SU-DHL-6 (cell line): Measurements from ENCODE around the gene SELENOS.

Experiments used
- H2AFZ ChIP-seq: fragments of 200-600 bp; sonication (generic); 2 replicates; pipeline ENCODE4 v1.6.1; 2014; ENCODE audit warnings: low read depth, mild to moderate bottlenecking, moderate library complexity, mixed read lengths, antibody characterized with exemption, low read length; ENCODE audit not compliant: severe bottlenecking
- H3F3A ChIP-seq: fragments of 200-600 bp; shearing (Covaris generic); 2 replicates; pipeline ENCODE4 v1.6.0; 2016; ENCODE audit warnings: antibody characterized with exemption, mild to moderate bottlenecking; ENCODE audit not compliant: insufficient read depth
- H3K27ac ChIP-seq: fragments of 200-600 bp; sonication (generic); 2 replicates; pipeline ENCODE4 v1.5.1; 2016; ENCODE audit warnings: low read depth, mild to moderate bottlenecking, low read length, moderate library complexity, mixed read lengths
- H3K27me3 ChIP-seq: fragments of 200-600 bp; sonication (generic), shearing (Covaris generic); 2 replicates; pipeline ENCODE4 v1.6.0; 2014; ENCODE audit warnings: mild to moderate bottlenecking, low read length
- H3K36me3 ChIP-seq: fragments of 200-600 bp; sonication (generic); 2 replicates; pipeline ENCODE4 v1.6.1; 2014; ENCODE audit warnings: mild to moderate bottlenecking, low read length, mixed read lengths
- H3K4me2 ChIP-seq: fragments of 300-600, 200-600 bp; shearing (Covaris generic), sonication (generic); 2 replicates; pipeline ENCODE4 v1.6.0; 2014; ENCODE audit warnings: low read length, low read depth, mild to moderate bottlenecking; ENCODE audit not compliant: poor library complexity, severe bottlenecking
- H3K4me3 ChIP-seq: fragments of 200-600 bp; sonication (generic); 2 replicates; pipeline ENCODE4 v1.5.1; 2014; ENCODE audit warnings: antibody characterized with exemption, low read length, mild to moderate bottlenecking, mixed read lengths; ENCODE audit not compliant: insufficient read depth, poor library complexity, severe bottlenecking
- H3K79me2 ChIP-seq: fragments of 200-600 bp; sonication (generic); 2 replicates; pipeline ENCODE4 v1.6.1; 2014; ENCODE audit warnings: mild to moderate bottlenecking, low read length, moderate library complexity; ENCODE audit not compliant: insufficient read depth
- H3K9ac ChIP-seq: fragments of 200-600 bp; sonication (generic); 2 replicates; pipeline ENCODE4 v1.7.0; 2014; ENCODE audit warnings: mild to moderate bottlenecking, low read length
- H3K9me2 ChIP-seq: fragments of 200-600 bp; sonication (generic); replicated peaks from 2 replicates; pipeline ENCODE4 v1.6.1; 2014; ENCODE audit warnings: low read length; ENCODE audit not compliant: insufficient read depth
- H3K9me3 ChIP-seq: fragments of 200-600 bp; sonication (generic); 2 replicates; pipeline ENCODE4 v1.6.1; 2014; ENCODE audit warnings: low read length, mixed read lengths; ENCODE audit not compliant: insufficient read depth
- H4K20me1 ChIP-seq: fragments of 200-600 bp; sonication (generic); 2 replicates; pipeline ENCODE4 v1.6.1; 2014; ENCODE audit warnings: low read depth, mild to moderate bottlenecking, antibody characterized with exemption, low read length, moderate library complexity, mixed read lengths
- EZH2phosphoT487 ChIP-seq: fragments of 200-600 bp; sonication (generic), shearing (Covaris generic); conservative IDR thresholded peaks from 2 replicates; pipeline ENCODE4 v1.6.1; 2018; ENCODE audit warnings: mild to moderate bottlenecking, antibody characterized with exemption, low read length, moderate library complexity, mixed read lengths
- TF ChIP-seq, protein P1 (sequence below): fragments of 200-600 bp; sonication (generic); IDR thresholded peaks from one replicate; pipeline ENCODE4 v1.5.1; 2017; ENCODE audit warnings: antibody characterized with exemption, mild to moderate bottlenecking, low read length, moderate library complexity; ENCODE audit not compliant: insufficient read depth, poor library complexity, severe bottlenecking

Gene SELENOS

DNA sequence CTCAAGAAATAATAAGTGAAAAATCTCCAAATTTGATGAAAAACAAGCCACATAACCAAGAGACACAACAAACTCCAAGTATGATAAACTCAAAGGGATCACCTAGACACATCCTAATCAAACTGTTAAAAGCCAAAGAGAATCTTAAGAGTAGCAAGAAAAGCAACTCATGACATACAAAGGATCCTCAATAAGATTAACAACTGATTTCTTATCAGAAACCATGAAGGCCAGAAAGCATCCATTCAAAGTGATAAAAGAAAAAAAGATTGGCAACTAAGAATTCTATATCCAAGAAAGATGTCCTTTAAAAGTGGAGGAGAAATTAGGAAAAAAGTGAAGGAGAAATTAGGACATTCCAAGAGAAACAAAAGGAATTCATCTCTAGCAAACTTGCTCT lies 49.0 kb downstream of the SELENOS start:
- no peaks in the 10 kb centered on the region for H3F3A ChIP-seq

DNA sequence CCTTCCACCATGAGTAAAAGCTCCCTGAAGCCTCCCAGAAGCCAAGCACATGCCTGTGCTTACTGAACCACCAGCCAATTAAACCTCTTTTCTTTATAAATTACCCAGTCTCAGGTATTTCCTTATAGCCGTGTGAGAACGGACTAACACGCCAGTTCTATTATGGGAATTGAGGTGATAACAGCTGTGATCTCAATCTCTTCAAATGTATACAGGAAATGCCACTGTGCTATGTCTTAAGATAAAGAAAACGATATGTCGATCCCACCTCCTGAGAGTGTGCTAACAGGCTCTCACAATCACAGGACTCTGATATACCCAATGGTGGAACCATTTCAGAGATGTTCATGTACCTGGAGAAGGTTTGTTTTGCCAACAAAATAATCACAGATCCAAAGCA lies 51.6 kb downstream of the SELENOS start:
- no peaks in the 10 kb centered on the region for H3K36me3 ChIP-seq
- no peaks in the 10 kb centered on the region for H3F3A ChIP-seq
- H3K27ac ChIP-seq = no peak overlapping the region
- peaks cover 81% of the 10 kb centered on the region for H3K79me2 ChIP-seq
- H3K27me3 ChIP-seq = no peaks in the 10 kb centered on the region
- TF ChIP-seq, protein P1, sequence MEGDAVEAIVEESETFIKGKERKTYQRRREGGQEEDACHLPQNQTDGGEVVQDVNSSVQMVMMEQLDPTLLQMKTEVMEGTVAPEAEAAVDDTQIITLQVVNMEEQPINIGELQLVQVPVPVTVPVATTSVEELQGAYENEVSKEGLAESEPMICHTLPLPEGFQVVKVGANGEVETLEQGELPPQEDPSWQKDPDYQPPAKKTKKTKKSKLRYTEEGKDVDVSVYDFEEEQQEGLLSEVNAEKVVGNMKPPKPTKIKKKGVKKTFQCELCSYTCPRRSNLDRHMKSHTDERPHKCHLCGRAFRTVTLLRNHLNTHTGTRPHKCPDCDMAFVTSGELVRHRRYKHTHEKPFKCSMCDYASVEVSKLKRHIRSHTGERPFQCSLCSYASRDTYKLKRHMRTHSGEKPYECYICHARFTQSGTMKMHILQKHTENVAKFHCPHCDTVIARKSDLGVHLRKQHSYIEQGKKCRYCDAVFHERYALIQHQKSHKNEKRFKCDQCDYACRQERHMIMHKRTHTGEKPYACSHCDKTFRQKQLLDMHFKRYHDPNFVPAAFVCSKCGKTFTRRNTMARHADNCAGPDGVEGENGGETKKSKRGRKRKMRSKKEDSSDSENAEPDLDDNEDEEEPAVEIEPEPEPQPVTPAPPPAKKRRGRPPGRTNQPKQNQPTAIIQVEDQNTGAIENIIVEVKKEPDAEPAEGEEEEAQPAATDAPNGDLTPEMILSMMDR = no peak
- no peak for TF ChIP-seq EZH2phosphoT487
- H3K9ac ChIP-seq = no peak overlapping the region
- H3K4me3 ChIP-seq = no peak overlapping the region
- H3K9me2 ChIP-seq = no peaks in the 10 kb centered on the region
- no peaks in the 10 kb centered on the region for H4K20me1 ChIP-seq
- no peaks in the 10 kb centered on the region for H3K9me3 ChIP-seq
- no peak overlapping the region for H2AFZ ChIP-seq
- no peak overlapping the region for H3K4me2 ChIP-seq

More for the DNA sequence above, 49.0 kb downstream of the SELENOS start:
- Histone ChIP-seq H3K36me3 (no peaks in the 10 kb centered on the region; the same call in 1 of the 2 replicates), H2AFZ (no peak overlapping the region), H3K4me2 (no peak overlapping the region), H4K20me1 (no peaks in the 10 kb centered on the region), H3K4me3 (no peak overlapping the region), H3K9me3 (no peaks in the 10 kb centered on the region), H3K9me2 (no peaks in the 10 kb centered on the region), H3K79me2 (peaks cover 89% of the 10 kb centered on the region), H3K27me3 (no peaks in the 10 kb centered on the region), H3K27ac (no peak overlapping the region), H3K9ac (no peak overlapping the region)
- TF ChIP-seq, protein P1 = no peak
- TF ChIP-seq EZH2phosphoT487 = no peak
